Suppressor macrophage treated with lipopolysaccharide for 1 hour (primary cell): ENCODE results near the gene MYADML2.

Experiments used
- DNase-seq, 3 donors: peaks; one replicate each; pipeline ENCODE4 v3.0.0-alpha.2; 2020 to 2022

The MYADML2 gene

GRCh38 chr17:81934850-81935708, 12.0 kb downstream of the MYADML2 start:
- DNase-seq = no peak

GRCh38 chr17:81934098-81934757, 12.8 kb downstream of the MYADML2 start:
- no peak for DNase-seq

GRCh38 chr17:81933178-81933699, 13.8 kb downstream of the MYADML2 start:
- DNase-seq = no peak

- no peak for DNase-seq
Measured at GRCh38 chr17:81932333-81932983, 14.6 kb downstream of the MYADML2 start.

- DNase-seq = no peak
Measured at GRCh38 chr17:81931557-81932332, 15.3 kb downstream of the MYADML2 start.

GRCh38 chr17:81931189-81931556, 15.9 kb downstream of the MYADML2 start:
- DNase-seq = no peak

- DNase-seq = no peak
Measured at GRCh38 chr17:81930142-81931125, 16.6 kb downstream of the MYADML2 start.

- DNase-seq = no peak
Measured at GRCh38 chr17:81929253-81930141, 17.5 kb downstream of the MYADML2 start.

GRCh38 chr17:81928544-81929252, 18.3 kb downstream of the MYADML2 start:
- no peak for DNase-seq

GRCh38 chr17:81927653-81928543, 19.1 kb downstream of the MYADML2 start, which contains the start of gene MAFG:
MAFG (minus strand) TSS chr17:81927735; CDS start chr17:81923185, 4,550 bp downstream.
- DNase-seq = peak; percentile 97 to 98 (median 98)

GRCh38 chr17:81927152-81927652, 19.8 kb downstream of the MYADML2 start:
- no peak for DNase-seq

GRCh38 chr17:81926451-81927151, 20.4 kb downstream of the MYADML2 start:
- DNase-seq = peak; percentile 87 to 93 (median 92)

- DNase-seq = no peak
Measured at GRCh38 chr17:81925860-81926450, 21.1 kb downstream of the MYADML2 start.

GRCh38 chr17:81924557-81925532, 22.2 kb downstream of the MYADML2 start:
- DNase-seq = no peak

GRCh38 chr17:81923302-81924260, 23.5 kb downstream of the MYADML2 start:
- peak; percentile 87 to 92 (median 89) for DNase-seq
